Measurements from ENCODE around the gene GCNT4. TPM values are rescaled to one million over a fixed set of nuclear protein-coding genes. Genes with fewer than 3 reads are reported as not detected.

The GCNT4 gene
- total RNA-seq, 1 experiment from 2014 or later: under 0.01 TPM

- TF ChIP-seq EZH2 (IDR thresholded peaks at IDR 0.05; ENCODE audit: low read length, unreplicated experiment) (no peak), CTCF (conservative IDR thresholded peaks at IDR 0.05; ENCODE audit: low read depth, low read length) (no peak)
- no TSS peak for BruUV-seq (replicated peaks)
- H3K4me3 ChIP-seq (ENCODE audit: low read length): no peak overlapping the region
- peak overlapping the region; percentile 37 for H3K4me2 ChIP-seq (ENCODE audit: low read length)
- H3F3A ChIP-seq (ENCODE audit: low read length, unreplicated experiment): no peaks in the 10 kb centered on the region
- H3K36me3 ChIP-seq (ENCODE audit: low read depth, low read length): no peaks in the 10 kb centered on the region
- ATAC-seq: no peak
- H3K27ac ChIP-seq (ENCODE audit: low read length): no peak overlapping the region
- CTCF ChIA-PET: no interaction called here
- no peaks in the 10 kb centered on the region for H4K20me1 ChIP-seq (ENCODE audit: low read length)
- intact Hi-C loops (cut with micrococcal nuclease): no loop called here
- peak; percentile 68 for DNase-seq
- H3K9ac ChIP-seq (ENCODE audit: low read length): no peak overlapping the region
- no peaks in the 10 kb centered on the region for H3K9me3 ChIP-seq (ENCODE audit: low read length)
- no peaks in the 10 kb centered on the region for H3K27me3 ChIP-seq (ENCODE audit: low read length)
- POLR2A ChIA-PET (ENCODE audit: unreplicated experiment): no interaction called here
- peaks cover 26% of the 10 kb centered on the region for H3K4me1 ChIP-seq (ENCODE audit: insufficient read depth, low read length)
- H2AFZ ChIP-seq (ENCODE audit: low read length): no peak overlapping the region
- H3K79me2 ChIP-seq (ENCODE audit: low read length): no peaks in the 10 kb centered on the region
- no peaks in the 10 kb centered on the region for H3K9me2 ChIP-seq (replicated peaks; ENCODE audit: low read length)
Measured at GRCh38 chr5:75034137-75034739, 18.1 kb downstream of the GCNT4 start.

GRCh38 chr5:75031366-75031765 lies 21.0 kb downstream of the GCNT4 start:
- intact Hi-C loops (cut with micrococcal nuclease): no loop called here
- no peak overlapping the region for H3K9ac ChIP-seq (ENCODE audit: low read length)
- CTCF ChIA-PET: no interaction called here
- H3K79me2 ChIP-seq (ENCODE audit: low read length): no peaks in the 10 kb centered on the region
- no peak overlapping the region for H2AFZ ChIP-seq (ENCODE audit: low read length)
- no peak overlapping the region for H3K4me2 ChIP-seq (ENCODE audit: low read length)
- H3K9me2 ChIP-seq (replicated peaks; ENCODE audit: low read length): no peaks in the 10 kb centered on the region
- H3K27me3 ChIP-seq (ENCODE audit: low read length): no peaks in the 10 kb centered on the region
- no peak for DNase-seq
- POLR2A ChIA-PET (ENCODE audit: unreplicated experiment): no interaction called here
- no peak overlapping the region for H3K27ac ChIP-seq (ENCODE audit: low read length)
- H3K4me3 ChIP-seq (ENCODE audit: low read length): no peak overlapping the region
- H3K4me1 ChIP-seq (ENCODE audit: insufficient read depth, low read length): peaks cover 15% of the 10 kb centered on the region
- TF ChIP-seq EZH2phosphoT487 (IDR thresholded peaks at IDR 0.05; ENCODE audit: borderline replicate concordance, low read length) (no peak), EZH2 (IDR thresholded peaks at IDR 0.05; ENCODE audit: low read length, unreplicated experiment) (no peak), CTCF (conservative IDR thresholded peaks at IDR 0.05; ENCODE audit: low read depth, low read length) (no peak)
- H3F3A ChIP-seq (ENCODE audit: low read length, unreplicated experiment): no peaks in the 10 kb centered on the region
- no TSS peak for BruUV-seq (replicated peaks)
- H4K20me1 ChIP-seq (ENCODE audit: low read length): no peaks in the 10 kb centered on the region
- H3K36me3 ChIP-seq (ENCODE audit: low read depth, low read length): no peaks in the 10 kb centered on the region
- no peaks in the 10 kb centered on the region for H3K9me3 ChIP-seq (ENCODE audit: low read length)
- no peak for ATAC-seq

- POLR2A ChIA-PET (ENCODE audit: unreplicated experiment): no interaction called here
- Histone ChIP-seq H3K4me3 (ENCODE audit: low read length) (no peak overlapping the region), H2AFZ (ENCODE audit: low read length) (no peak overlapping the region), H3K36me3 (ENCODE audit: low read depth, low read length) (no peaks in the 10 kb centered on the region), H3K9ac (ENCODE audit: low read length) (no peak overlapping the region), H3K9me3 (ENCODE audit: low read length) (no peaks in the 10 kb centered on the region), H3K79me2 (ENCODE audit: low read length) (no peaks in the 10 kb centered on the region), H4K20me1 (ENCODE audit: low read length) (no peaks in the 10 kb centered on the region), H3K4me1 (ENCODE audit: insufficient read depth, low read length) (no peaks in the 10 kb centered on the region), H3K27me3 (ENCODE audit: low read length) (no peaks in the 10 kb centered on the region), H3F3A (ENCODE audit: low read length, unreplicated experiment) (no peaks in the 10 kb centered on the region), H3K27ac (ENCODE audit: low read length) (no peak overlapping the region), H3K4me2 (ENCODE audit: low read length) (no peak overlapping the region), H3K9me2 (replicated peaks; ENCODE audit: low read length) (no peaks in the 10 kb centered on the region)
- DNase-seq (no peak), ATAC-seq (no peak)
- TF ChIP-seq EZH2 (IDR thresholded peaks at IDR 0.05; ENCODE audit: low read length, unreplicated experiment) (no peak), CTCF (conservative IDR thresholded peaks at IDR 0.05; ENCODE audit: low read depth, low read length) (no peak), EZH2phosphoT487 (IDR thresholded peaks at IDR 0.05; ENCODE audit: borderline replicate concordance, low read length) (no peak)
- BruUV-seq (replicated peaks): no TSS peak
- CTCF ChIA-PET: no interaction called here
- intact Hi-C loops (cut with micrococcal nuclease): no loop called here
Measured at GRCh38 chr5:75028090-75028489, 24.3 kb downstream of the GCNT4 start.
